ENCODE measurements around the gene CREB1.

Gene CREB1

GRCh38 chr2:207504513-207505170 lies 25.1 kb upstream of the CREB1 start:
- Histone ChIP-seq H3K27me3 (no peaks in the 10 kb centered on the region), H3K36me3 (no peaks in the 10 kb centered on the region), H3K4me1 (ENCODE audit: control insufficient read depth in 1 of 2, insufficient read depth in 1 of 2, low read depth in 1 of 2, low read length in 1 of 2) (peaks cover 17 to 27% of the 10 kb centered on the region in 2 experiments), H3K9me3 (no peaks in the 10 kb centered on the region), H3K4me3 (ENCODE audit: low read depth in 1 of 2, low read length in 1 of 2) (no peak overlapping the region), H3K27ac (peak overlapping the region; percentile 23)
- no peak for TF ChIP-seq CTCF (IDR thresholded peaks at IDR 0.05)

DNA sequence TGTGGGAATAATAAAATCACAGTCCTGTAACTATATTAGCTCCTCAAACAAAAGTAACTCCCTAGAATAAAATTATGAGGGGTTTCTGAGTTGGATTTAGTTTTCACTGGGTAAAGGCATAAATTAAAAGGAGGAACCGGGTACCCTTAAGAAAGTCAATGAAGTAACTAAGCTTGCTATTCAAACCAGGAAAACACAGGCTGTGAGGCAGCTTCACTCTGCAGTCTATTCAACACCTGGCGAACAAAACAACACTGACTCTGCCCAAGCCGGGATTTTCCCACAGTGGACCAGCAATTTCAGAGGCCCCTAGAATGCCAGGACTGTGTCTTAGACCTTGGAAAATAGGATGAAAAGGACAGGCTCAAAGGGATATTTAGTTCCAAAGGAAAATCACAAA lies 24.6 kb upstream of the CREB1 start:
- peaks cover 12 to 22% of the 10 kb centered on the region in 2 experiments for H3K4me1 ChIP-seq (ENCODE audit: control insufficient read depth in 1 of 2, insufficient read depth in 1 of 2, low read depth in 1 of 2, low read length in 1 of 2)
- H3K27me3 ChIP-seq = no peaks in the 10 kb centered on the region
- no peak for TF ChIP-seq CTCF (IDR thresholded peaks at IDR 0.05)
- H3K27ac ChIP-seq = peak overlapping the region; percentile 23
- H3K9me3 ChIP-seq = no peaks in the 10 kb centered on the region
- no peaks in the 10 kb centered on the region for H3K36me3 ChIP-seq
- H3K4me3 ChIP-seq (ENCODE audit: low read depth in 1 of 2, low read length in 1 of 2) = no peak overlapping the region

GRCh38 chr2:207505728-207506127 lies 24.0 kb upstream of the CREB1 start:
- Histone ChIP-seq H3K9me3 (no peaks in the 10 kb centered on the region), H3K36me3 (no peaks in the 10 kb centered on the region), H3K4me3 (ENCODE audit: low read depth in 1 of 2, low read length in 1 of 2) (no peak overlapping the region), H3K27me3 (no peaks in the 10 kb centered on the region), H3K27ac (no peak overlapping the region), H3K4me1 (ENCODE audit: control insufficient read depth in 1 of 2, insufficient read depth in 1 of 2, low read depth in 1 of 2, low read length in 1 of 2) (peaks cover 6 to 16% of the 10 kb centered on the region in 2 experiments)
- TF ChIP-seq CTCF (IDR thresholded peaks at IDR 0.05) = no peak

GRCh38 chr2:207506426-207506825 lies 23.3 kb upstream of the CREB1 start:
- no peak overlapping the region for H3K4me3 ChIP-seq (ENCODE audit: low read depth in 1 of 2, low read length in 1 of 2)
- H3K4me1 ChIP-seq (ENCODE audit: control insufficient read depth in 1 of 2, insufficient read depth in 1 of 2, low read depth in 1 of 2, low read length in 1 of 2) = peaks cover 0 to 9% of the 10 kb centered on the region in 2 experiments
- no peaks in the 10 kb centered on the region for H3K9me3 ChIP-seq
- TF ChIP-seq CTCF (IDR thresholded peaks at IDR 0.05) = no peak
- H3K27me3 ChIP-seq = no peaks in the 10 kb centered on the region
- no peak overlapping the region for H3K27ac ChIP-seq
- no peaks in the 10 kb centered on the region for H3K36me3 ChIP-seq

GRCh38 chr2:207510148-207510547 lies 19.6 kb upstream of the CREB1 start:
- no peak for TF ChIP-seq CTCF (IDR thresholded peaks at IDR 0.05)
- H3K4me1 ChIP-seq (ENCODE audit: control insufficient read depth in 1 of 2, insufficient read depth in 1 of 2, low read depth in 1 of 2, low read length in 1 of 2) = peaks cover 0 to 3% of the 10 kb centered on the region in 2 experiments

More at GRCh38 chr2:207510148-207510547, 19.6 kb upstream of the CREB1 start:
- no peak overlapping the region for H3K4me3 ChIP-seq (ENCODE audit: low read depth in 1 of 2, low read length in 1 of 2)
- no peaks in the 10 kb centered on the region for H3K9me3 ChIP-seq
- H3K27ac ChIP-seq = no peak overlapping the region
- no peaks in the 10 kb centered on the region for H3K36me3 ChIP-seq
- H3K27me3 ChIP-seq = no peaks in the 10 kb centered on the region

Data from neutrophil (primary cell).